NCI-H2196 (cell line): ENCODE data around the gene MYT1.

Source experiments
- DNase-seq: peaks from one replicate; lab custom pipeline; 2025; ENCODE audit not compliant: unreplicated experiment; lab: John Stamatoyannopoulos, UW

The MYT1 gene

GRCh38 chr20:64188682-64189529 is 24.7 kb downstream of the MYT1 start:
- DNase-seq: peak; percentile 86

- DNase-seq: no peak
Observed at GRCh38 chr20:64189530-64189966, 25.3 kb downstream of the MYT1 start.

- DNase-seq: no peak
Observed at GRCh38 chr20:64189986-64190385, 25.7 kb downstream of the MYT1 start.

GRCh38 chr20:64191002-64191401 is 26.8 kb downstream of the MYT1 start:
- no peak for DNase-seq

GRCh38 chr20:64192406-64192805 is 28.2 kb downstream of the MYT1 start:
- DNase-seq: no peak

- DNase-seq: no peak
Observed at GRCh38 chr20:64193058-64193457, 28.8 kb downstream of the MYT1 start.

- DNase-seq: no peak
Observed at GRCh38 chr20:64194269-64194668, 30.0 kb downstream of the MYT1 start.

- DNase-seq: no peak
Observed at GRCh38 chr20:64196309-64196708, 32.1 kb downstream of the MYT1 start.

- DNase-seq: no peak
Observed at GRCh38 chr20:64196847-64197306, 32.6 kb downstream of the MYT1 start.

- DNase-seq: no peak
Observed at GRCh38 chr20:64198347-64198746, 34.1 kb downstream of the MYT1 start.

- no peak for DNase-seq
Observed at GRCh38 chr20:64199395-64199794, 35.1 kb downstream of the MYT1 start.

- no peak for DNase-seq
Observed at GRCh38 chr20:64200740-64201139, 36.5 kb downstream of the MYT1 start.

GRCh38 chr20:64201653-64202052 is 37.4 kb downstream of the MYT1 start:
- DNase-seq: no peak

- DNase-seq: no peak
Observed at GRCh38 chr20:64203037-64203777, 39.0 kb downstream of the MYT1 start.

GRCh38 chr20:64205611-64206026 is 41.4 kb downstream of the MYT1 start:
- DNase-seq: no peak

GRCh38 chr20:64206614-64207013 is 42.4 kb downstream of the MYT1 start:
- DNase-seq: no peak

- no peak for DNase-seq
Observed at GRCh38 chr20:64207641-64208590, 43.7 kb downstream of the MYT1 start.

GRCh38 chr20:64209148-64209547 is 44.9 kb downstream of the MYT1 start:
- DNase-seq: no peak

GRCh38 chr20:64210656-64211369 is 46.6 kb downstream of the MYT1 start:
- no peak for DNase-seq
